ENCODE results near the gene RNF31.
A peak's percentile ranks its signal among the peaks of the same experiment; 100 is the strongest.

RNF31 gene

DNA sequence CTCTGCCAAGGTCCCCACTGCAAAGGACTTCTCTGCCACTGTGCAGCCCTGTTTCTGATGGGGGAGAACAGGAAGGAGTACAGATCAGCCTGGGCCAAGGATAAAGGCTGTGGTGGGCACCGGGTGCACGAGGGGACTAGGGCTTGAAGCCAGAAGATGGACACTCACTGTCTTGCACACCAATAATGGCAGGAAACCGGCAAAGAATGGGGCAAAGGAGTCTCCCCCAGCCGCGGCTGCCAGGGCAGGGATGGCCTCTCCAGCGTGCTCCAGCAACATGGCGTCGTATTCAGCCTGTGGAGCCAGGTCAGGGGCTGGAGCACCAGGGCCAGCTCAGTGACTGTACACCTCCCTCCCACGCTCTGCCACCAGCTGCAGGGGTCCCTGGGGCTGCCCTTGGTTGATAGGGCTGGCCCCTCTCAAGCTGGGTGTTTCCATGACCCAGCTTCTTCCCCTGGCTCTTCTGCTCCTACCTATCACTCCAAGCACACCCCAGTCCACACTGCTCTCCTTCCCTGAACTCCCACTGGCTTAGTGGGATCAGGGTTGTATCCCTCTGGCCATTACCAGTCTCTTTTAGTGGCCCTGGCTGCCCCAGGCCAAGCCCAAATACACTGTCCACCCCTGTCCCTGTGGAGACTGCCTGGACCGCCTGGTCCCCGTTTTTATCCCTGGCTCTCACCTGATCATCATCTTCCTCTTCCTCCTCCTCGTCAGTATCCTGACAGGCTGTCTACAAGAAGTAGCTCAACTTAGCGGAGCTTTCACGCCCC is 35.0 kb downstream of the RNF31 start:
- DNase-seq (ENCODE audit: low read depth, low spot score), result no peak

DNA sequence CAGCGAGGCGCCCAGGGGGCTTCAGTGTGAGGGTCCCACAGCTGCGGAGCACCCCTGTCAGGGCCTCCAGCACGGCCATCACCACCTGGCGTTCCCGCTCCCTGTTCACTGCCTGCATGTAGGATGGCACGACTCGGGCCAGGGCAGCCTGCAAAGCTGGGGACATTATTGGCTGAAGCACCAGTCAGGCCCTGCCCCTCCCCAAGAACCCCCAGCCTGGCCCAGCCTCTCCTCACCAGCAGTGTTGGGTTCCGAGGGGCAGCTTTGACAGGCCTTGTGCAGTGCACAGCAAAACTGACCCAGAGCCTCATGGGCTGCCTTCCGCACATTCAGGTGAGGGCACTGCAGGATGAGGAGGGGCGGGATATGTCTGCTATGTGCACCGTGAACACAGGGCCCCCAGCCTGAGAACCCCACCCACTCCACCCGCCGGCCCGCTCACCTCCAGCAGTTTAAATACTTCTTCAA is 35.8 kb downstream of the RNF31 start:
- DNase-seq (ENCODE audit: low read depth, low spot score), result no peak

DNA sequence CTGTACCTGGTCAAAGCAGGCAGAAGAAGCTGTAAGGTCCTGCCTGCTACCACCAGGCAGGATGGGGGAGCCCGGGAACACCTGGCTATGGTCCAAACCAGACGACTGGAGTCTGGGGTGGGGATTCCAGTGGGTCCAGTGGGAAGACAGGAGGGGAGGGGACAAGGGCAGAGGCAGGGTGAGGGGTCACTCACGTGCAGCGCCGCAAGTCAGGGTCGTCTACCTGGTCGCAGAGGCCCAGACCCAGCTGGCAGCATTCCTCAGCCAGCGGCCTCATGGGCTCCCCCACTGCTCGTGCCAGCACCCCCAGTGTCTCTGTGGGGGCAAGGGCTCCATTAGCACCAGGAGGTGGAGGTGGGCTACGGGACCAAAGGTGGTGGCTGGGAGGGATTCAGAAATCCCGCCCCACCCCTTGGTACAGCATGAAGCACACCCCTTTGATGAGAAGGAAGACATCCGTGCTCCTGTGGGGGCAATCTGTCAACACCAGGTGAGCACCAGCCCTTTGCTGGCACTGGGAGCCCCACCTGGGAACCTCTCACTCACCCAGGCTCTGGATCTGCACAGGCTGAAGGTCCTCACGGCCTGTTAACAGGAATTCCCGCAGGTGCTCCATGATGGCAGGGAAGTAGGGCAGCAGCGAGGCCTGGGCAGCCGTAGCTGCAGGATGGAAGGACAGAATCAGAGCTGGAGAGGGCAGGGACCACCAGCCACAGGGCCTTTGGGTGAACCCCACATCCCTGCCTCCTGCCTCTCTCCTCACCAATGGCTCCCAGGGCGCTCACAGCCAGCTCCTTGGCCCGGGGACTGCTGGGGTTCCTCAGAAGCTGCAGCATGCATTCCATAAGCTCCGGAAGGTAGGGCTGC is 37.0 kb downstream of the RNF31 start:
- DNase-seq (ENCODE audit: low read depth, low spot score), result no peak

DNA sequence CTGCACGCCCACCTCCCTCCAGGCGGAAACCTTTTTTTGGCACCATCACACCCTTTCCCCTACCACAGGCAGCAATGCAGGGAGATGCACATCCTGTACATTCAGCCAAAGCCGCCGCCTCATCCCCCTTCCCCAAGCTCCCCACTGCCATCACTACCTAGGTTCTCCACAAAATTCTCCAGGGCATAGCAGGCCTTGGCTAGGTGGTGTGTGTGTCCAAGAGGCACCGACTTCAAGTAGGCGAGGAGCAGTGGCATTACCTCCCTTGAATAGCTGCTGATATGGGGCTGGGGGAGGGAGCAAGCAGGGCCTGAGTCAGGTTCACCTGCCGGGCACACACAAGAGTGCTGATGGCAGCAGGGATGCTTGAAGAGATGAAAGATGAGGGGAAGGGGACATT is 37.7 kb downstream of the RNF31 start:
- no peak for DNase-seq (ENCODE audit: low read depth, low spot score)

DNA sequence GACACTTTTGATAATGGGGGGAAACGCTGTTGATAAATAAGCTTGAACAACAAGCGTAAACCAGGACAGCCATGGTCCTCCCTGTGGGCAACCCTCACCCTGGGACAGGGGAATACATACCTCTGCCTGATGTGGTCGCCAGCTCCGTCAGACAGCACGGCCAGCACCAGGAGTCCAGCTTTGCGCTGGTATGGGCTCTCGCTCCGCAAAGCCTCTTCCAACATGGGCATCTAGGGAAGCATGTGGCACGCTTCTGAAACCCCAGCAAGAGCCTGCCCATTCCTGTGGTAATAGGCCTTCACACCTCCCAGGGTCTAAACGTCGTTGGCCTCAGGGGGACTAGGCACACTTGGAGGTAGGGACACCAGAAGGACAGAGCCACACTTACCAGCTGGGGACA is 38.4 kb downstream of the RNF31 start:
- no peak for DNase-seq (ENCODE audit: low read depth, low spot score)

DNA sequence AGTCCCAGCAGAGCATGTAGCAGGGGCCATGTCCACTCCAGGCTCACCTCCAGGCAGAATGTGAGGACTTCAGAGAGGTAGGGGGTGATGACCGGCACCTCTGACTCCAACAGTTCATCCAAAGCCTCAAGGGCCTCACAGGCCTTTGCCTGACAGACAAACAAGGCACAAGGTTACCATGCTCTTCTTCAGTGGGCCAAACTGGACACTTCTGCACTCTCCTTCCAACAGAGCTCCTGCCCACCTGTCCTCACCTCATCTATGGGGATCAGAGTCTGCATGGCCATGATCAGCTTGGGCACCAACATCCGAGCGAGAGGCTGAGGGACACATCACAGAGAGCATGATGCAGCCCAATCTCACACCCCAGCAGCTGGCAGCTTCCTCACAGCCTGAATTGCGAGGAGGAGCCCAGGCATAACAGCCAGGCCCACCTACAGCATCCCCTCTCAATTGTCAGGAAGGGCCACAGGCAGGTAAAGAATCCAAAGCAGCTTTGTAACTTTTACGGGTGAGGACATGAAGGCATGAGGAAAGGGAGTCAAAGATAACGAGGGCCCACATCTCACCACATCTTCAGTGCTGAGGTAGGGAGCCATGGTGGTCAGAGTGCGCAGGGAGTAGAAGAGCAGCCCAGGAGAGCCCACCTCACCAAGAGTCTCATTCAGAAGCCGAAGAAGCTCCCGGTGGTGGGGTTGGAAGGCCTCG is 39.7 kb downstream of the RNF31 start:
- no peak for DNase-seq (ENCODE audit: low read depth, low spot score)

DNA sequence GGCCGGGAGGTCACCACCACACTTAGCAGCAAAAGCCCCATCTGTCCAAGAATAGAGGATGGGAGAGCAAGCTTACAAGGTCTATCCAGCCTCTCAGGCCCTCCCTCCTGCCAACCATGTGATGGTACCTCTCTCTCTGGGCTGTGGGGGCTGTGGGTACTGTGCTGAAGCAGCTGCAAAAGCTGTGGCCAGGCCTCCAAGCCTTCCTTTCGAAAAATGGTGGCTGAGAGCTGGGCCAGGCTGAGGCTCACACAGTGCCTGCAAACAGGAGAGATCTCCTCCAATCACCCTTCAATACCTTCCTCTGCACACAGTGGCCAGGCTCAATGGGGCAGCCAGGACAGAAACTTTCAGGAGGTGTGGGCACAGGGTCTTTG is 40.2 kb downstream of the RNF31 start:
- no peak for DNase-seq (ENCODE audit: low read depth, low spot score)

DNA sequence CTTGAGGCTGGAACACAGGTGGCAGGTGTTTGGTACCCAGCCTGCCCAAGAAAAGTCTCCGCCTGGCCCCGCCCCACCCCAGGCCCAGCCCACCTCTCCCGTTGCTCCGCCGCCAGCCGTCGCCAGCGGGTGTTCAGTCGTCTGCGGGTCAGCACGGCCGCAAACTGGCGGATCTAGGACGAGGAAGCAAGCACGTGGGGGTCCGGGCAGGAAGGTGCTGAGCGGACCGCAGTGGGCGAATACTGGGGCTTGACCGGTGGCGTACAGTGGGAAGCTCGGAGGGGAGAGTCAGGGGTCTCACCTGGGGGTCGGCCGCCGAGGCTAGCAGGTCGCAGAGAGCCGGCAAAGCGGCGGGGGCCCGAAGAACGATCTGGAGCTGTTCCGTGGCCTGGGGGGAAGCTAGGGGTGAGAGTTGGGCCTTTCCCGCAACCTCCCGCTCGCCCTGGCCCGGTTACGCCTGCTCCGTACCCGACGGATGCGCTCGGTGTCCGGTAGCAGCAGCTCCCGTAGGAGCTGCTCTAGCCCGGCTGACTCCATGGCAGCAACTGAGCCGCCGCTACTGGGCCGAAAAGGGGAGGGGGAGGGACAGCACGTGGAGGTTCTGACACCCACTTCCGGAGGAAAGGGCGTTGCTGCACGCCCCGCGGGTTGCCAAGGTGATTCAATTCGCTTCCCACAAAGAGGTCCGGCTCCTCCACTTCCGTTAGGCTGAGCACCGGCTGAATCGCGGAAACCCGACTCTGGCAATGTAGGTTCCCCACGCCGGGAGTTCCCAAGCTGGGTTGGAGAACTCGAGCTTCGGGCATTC is 41.2 kb downstream of the RNF31 start, which contains the start of gene IPO4:
Gene IPO4, minus strand, starts transcription at position 566 of the 808 bp plus-strand sequence. Its CDS starts 29 bp downstream, at position 537.
- peak; percentile 99 for DNase-seq (ENCODE audit: low read depth, low spot score)

DNA sequence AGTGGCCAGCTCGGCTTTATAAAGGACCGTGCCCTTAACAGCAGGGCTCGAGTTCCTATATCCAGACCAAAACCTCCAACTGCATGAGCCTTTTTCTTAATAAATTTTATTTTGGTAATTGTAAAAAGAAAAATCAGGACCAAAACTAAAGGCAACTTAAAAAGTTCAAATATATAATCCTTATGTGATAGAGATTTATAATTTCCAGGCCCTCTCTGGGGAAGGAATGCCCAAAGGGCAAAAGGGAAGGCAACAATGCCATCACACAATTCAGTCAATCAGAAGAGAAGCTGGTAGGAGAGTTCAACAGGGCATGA is 41.7 kb downstream of the RNF31 start:
- DNase-seq (ENCODE audit: low read depth, low spot score), result no peak

DNA sequence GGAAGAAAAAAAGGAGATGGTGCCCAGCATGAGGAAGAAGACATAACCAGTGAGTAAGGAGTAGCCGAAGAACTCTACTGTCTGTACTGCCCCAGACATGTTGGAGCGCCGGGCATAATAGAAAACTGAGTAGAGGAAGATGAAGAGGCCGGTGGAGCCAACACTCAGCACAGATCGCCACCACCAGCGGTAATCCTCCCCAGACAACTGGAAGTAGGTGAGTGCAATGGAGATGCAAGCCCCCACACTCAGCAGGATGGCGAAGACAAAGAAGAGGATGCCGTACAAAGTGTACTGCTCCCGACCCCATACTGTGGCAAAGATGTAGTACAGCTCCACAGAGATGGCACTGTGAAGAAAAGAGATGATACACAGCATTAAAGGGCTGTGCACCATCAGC is 42.2 kb downstream of the RNF31 start:
- DNase-seq (ENCODE audit: low read depth, low spot score), result no peak

DNA sequence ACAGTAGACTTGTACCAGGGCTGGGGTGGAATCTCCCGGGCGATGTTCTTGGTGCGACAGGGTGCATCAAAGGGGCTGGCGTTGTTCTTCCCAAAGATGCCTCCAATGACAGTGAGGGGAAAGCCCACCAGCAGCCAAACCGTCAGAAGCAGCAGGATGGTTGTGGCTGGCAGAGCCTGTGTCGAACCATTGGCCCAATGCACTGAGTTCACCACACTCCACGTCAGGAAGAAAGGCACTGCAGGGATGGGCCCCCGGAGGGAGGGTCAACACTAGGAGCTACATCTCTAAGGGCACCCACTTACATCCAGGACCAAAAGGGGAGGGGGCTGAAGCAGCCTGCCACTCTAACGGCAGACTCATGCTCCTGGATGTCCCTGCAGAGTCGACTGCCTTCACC is 43.1 kb downstream of the RNF31 start:
- no peak for DNase-seq (ENCODE audit: low read depth, low spot score)

DNA sequence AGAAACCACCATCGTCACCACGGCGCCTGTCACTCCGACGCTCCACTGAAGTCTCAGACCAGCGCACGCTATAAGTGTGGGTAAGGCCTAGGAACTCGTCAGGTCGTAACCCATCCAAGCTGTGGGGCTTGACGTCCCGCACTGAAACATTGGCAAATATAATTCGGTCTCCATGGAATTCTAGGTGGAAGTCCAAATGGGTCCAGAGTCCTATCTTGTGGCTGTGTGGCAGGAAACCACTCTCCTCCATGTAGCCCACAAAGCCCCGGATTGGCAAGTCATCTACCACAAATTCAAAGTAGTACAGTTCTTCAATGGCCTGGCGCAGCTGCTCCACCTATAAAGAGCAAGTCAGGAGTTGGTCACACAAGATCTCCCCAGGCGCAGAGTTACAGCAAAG is 45.6 kb downstream of the RNF31 start:
- DNase-seq (ENCODE audit: low read depth, low spot score), result no peak

DNA sequence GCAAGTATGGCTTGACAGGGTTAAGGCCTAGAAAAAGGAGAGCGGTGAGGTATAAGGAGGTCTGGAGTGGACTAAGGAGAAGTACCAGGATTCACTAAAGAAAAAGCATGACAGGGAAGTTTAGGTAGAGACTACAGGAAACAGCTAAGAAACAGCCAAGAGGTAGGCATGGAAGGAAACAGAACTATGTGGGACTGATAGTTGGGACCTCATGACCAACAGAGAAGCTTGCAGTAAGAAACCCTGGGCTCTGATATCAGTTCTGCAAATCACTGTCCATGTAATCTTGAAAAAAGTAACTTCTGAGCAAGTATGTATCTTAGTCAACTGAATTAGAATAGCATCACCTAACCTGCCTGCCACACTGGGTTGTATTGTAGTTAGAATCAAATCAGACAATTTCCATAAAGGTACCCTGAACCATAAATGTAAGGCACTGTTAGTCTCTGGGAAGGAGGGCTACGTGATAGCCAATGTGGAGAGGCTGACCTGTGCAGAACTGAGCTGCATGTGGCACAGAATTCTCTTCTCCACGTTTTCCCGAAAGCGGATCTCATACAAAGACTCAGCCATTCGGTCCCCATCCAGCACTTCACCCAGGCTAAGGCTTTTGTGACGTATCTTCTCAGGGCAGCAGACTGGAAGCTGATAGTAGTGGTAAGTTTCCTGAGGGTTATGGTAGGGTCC is 47.0 kb downstream of the RNF31 start:
- DNase-seq (ENCODE audit: low read depth, low spot score), result no peak

DNA sequence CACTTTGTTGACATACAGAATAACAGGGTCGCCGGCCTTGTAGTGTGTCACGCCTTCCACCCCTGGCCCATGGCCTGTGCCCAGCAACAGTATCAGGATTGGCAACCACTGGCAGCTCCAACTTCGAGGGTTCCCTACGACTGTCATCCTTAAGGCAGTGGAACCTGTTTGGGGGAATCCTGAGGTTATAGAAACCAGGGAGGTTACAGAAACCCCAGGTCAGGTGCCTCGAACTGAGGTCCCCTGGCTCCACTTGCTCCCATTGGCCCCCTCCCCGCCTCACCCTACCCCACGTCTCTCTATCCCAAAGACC is 47.5 kb downstream of the RNF31 start:
- peak; percentile 12 for DNase-seq (ENCODE audit: low read depth, low spot score)

DNA sequence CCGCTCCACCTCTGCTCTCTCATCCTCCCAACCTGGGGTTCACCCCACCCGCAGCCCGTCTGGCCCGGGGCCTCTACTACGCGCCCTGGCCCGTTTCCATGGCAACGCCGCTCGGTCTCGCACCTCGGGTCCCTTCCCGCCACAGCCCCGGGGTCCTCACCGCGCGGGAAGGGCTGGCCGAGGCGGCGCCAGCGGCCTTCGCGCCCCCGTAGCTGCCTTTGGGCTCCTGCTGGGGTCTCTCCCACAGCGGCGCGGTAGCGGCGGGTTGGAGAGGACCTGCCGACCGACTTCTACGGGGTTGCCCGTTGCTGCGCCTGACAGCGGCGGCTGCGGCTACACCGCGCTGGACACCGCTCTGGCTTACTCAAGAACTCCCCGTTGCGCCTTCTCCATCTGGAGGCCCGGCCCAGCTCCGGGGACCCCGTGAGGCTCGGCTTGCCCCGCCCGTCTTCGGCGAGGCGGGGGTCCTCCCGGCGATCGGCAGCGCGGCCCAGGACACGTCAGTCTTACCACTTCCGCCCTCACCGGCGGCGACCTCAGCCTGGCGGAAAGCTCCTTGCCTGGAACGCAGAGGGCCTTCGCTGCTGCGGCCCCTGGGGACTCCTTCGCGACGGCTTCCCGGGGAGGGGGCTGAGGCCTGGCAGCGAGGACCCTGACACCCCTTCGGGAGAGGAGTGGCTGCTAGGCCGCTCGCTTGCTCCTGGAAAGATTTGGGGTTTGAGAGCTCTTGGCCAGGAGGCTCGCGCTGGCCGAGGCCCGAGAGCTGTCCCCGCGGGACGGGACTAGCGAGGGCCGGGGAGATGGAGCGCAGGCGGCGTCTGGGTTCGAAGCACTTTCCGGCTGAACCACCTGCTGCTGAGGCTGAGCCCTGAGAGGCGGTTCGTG is 48.1 kb downstream of the RNF31 start, which contains the start of gene TM9SF1:
Gene TM9SF1, minus strand, starts transcription at position 256 of the 885 bp plus-strand sequence. CDS start 422 bp downstream, outside the sequence.
- DNase-seq (ENCODE audit: low read depth, low spot score), result peak; percentile 95

DNA sequence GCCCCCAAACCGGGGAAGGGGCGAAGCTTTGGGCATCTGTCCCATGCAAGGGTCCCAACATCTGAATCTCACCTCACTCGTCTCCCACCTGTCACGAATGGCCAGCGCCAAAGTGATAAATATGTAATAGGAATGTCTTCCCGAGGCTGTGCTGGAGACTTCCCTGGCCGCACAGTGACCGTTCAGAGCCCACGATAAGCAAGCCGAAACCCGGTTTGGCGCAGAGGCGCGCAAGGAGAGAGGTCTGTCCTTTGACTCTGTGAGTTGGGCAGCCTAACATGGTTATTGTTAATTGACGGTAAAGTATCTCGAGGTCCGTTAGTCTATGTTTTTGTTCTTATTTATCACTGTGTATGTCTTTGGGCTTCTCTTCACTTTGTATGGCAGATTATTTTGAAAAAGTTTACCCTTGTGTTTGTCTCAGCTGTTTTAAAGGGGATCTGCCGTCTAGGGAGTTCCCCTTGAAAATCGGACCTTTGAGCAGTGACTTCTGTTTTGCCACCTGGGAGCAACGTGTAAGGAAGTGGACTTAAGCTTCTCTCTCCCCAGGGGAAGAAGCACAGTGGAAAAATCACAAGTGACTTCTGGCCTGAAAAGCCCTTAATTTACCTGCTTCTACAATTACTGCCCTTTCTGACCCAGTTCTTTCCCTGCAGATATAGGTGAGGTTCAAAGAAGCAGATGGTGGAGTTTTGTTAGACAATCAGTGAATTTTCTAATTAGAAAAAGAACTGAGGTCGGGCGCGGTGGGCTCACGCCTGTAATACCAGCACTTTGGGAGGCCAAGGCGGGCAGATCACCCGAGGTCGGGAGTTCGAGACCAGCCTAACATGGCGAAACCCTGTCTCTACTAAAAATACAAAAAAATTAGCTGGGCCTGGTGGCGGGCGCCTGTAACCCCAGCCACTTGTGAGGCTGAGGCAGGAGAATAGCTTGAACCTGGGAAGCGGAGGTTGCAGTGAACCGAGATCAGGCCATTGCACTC is 49.1 kb downstream of the RNF31 start:
- DNase-seq (ENCODE audit: low read depth, low spot score), result no peak

DNA sequence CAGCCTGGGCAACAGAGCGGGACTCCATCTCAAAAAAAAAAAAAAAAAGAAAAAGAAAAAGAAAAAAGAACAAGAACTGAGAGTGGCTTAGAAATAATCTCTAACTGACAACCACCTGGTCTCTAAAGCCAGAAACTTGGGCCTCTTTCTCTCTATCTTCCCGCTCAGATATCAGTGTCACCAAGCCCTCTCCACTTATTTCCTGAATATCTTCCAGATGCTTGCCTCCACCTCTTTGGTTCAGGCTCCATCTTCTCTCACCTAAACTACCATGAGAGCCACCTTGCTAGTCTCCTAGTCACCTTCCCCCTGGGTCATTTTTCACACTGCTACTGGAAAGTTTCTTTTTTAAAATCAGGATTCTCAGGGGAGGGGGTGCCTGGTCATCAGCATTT is 49.8 kb downstream of the RNF31 start:
- no peak for DNase-seq (ENCODE audit: low read depth, low spot score)

DNA sequence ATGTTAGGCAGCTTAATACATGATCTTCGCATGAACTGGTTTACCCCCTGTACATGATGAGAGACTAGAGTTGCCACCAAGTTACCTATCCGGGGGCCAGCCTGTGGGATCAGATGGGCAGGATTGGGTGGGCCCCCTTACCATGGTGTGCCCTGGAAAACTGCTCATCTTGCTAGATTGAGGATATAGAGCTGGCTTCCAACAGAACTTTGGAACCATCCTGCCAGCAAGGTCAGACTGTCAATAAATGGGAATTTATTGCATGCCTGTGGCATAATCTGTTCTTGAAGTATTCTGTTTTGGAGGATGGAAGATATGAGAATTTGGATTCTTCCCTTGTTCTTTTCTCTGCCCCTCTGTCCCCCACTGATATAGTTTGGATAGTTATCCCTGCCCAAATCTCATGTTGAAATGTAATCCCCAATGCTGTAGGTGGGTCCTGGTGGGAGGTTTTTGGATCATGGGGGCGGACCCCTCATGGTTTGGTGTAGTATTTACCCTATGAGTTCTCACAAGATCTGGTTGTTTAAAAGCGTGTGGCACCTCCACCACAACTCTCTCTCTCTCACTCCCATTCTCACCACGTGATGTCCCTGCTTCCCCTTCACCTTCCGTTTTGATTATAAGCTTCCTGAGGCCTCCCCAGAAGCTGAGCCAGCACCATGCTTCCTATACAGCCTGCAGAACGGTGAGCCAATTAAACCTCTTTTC is 51.7 kb downstream of the RNF31 start:
- no peak for DNase-seq (ENCODE audit: low read depth, low spot score)

Measured in astrocyte of the hippocampus (primary cell).